Measurements from ENCODE around the gene HNMT.

The HNMT gene

DNA sequence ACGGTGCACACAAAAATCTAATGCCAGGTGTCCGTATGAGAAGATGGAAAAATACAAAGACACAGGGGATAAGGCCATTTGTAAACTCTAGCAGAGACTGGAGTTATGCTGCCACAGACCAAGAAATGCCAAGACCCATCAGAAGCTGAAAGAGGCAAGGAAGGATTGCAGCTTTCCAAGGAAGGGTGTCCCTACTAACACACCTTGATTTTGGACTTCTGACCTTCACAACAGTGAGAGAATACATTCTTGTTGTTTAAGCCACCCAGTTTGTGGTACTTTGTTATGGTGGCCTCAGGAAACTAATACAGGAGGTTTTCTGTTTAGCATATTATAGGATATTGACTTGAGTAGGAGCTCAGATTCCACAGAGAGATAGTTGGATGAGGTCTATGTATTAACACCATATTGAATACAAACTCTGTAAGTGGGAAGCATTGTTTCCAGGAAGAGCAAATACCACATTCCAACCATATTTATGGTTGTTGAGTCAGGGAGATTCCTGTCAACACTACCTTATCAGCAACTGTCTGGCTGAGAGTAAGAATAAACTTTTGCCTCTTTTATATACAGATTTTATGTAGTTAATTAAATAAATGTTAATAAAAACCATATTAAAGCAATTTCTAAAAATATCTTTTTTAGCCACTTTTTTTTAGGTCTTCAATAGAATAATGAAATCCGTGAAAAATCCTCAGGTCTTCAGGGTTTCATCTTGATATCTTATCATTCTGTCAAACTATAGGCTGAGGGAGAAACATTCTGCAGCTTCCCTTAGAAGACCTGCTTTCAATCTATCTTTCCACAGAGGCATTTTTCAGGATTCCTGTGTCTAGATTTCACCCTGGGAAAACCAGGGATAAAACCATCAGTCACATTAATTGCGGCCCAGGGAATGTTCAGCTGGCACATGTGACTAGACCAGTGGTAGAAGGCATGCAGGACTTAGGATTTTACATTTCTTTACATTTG lies 35.4 kb upstream of the HNMT start:
- peak; percentile 34 for DNase-seq (ENCODE audit: low spot score)
- ChIA-PET CTCF (interaction anchor here (0.6 to 0.9 kb wide), 3 partner anchors 28 to 858 kb away, joined by 3 to 6 read pairs (median 4); no protein-coding TSS in a partner anchor), POLR2A (ENCODE audit: low non-redundant PET) (no interaction called here)
- TF ChIP-seq CTCF (conservative IDR thresholded peaks at IDR 0.05; ENCODE audit: low read depth), result no peak
- no peak overlapping the region for H3K27ac ChIP-seq

GRCh38 chr2:137929519-137929916 lies 34.8 kb upstream of the HNMT start:
- no peak overlapping the region for H3K27ac ChIP-seq
- no peak for DNase-seq (ENCODE audit: low spot score)
- ChIA-PET CTCF (interaction anchor here (0.6 kb wide), 1 partner anchor 161 kb away, joined by 3 read pairs; no protein-coding TSS in a partner anchor), POLR2A (ENCODE audit: low non-redundant PET) (no interaction called here)
- no peak for TF ChIP-seq CTCF (conservative IDR thresholded peaks at IDR 0.05; ENCODE audit: low read depth)

DNA sequence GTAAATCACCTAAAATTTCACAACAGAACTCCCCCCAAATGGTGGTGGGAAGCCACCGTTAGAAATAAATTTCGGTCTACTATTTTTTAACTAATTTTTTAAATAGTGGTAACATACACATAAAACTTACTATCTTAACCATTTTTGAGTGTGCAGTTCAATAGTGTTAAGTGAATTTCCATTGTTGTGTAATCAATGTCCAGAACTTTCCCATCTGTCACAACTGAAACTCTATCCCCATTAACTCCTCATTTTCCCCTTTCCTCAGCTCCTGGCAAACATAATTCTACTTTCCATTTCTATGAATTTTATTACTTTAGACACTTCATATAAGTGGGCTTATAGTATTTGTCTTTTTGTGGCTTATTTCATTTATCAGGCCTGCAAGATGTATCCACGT lies 34.1 kb upstream of the HNMT start:
- CTCF ChIA-PET, result no interaction called here
- DNase-seq (ENCODE audit: low spot score), result no peak
- H3K27ac ChIP-seq, result no peak overlapping the region
- POLR2A ChIA-PET (ENCODE audit: low non-redundant PET), result no interaction called here
- no peak for TF ChIP-seq CTCF (conservative IDR thresholded peaks at IDR 0.05; ENCODE audit: low read depth)

DNA sequence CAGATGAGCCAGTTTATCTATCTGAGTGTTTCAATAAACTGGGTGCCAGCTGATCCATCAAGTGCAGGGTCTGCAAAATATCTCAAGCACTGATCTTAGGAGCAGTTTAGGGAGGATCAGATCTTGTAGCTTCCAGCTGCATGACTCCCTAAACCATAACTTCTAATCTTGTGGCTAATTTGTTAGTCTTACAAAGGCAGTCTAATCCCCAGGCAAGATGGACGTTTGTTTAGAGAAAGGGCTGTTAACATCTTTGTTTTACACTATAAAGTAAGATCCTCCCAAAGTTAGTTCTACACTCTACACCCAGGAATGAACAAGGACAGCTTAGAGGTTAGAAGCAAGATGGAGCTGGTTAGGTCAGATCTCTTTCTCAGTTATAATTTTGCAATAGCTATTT lies 28.7 kb upstream of the HNMT start:
- CTCF ChIA-PET, result no interaction called here
- POLR2A ChIA-PET (ENCODE audit: low non-redundant PET), result no interaction called here

GRCh38 chr2:137937246-137937645 lies 27.0 kb upstream of the HNMT start:
- no peak overlapping the region for H3K27ac ChIP-seq
- ChIA-PET CTCF (interaction anchor here (0.6 kb wide), 2 partner anchors 14 to 245 kb away, joined by 3 read pairs; no protein-coding TSS in a partner anchor), POLR2A (ENCODE audit: low non-redundant PET) (no interaction called here)
- no peak for TF ChIP-seq CTCF (conservative IDR thresholded peaks at IDR 0.05; ENCODE audit: low read depth)
- no peak for DNase-seq (ENCODE audit: low spot score)

More for the DNA sequence above, 28.7 kb upstream of the HNMT start:
- TF ChIP-seq CTCF (conservative IDR thresholded peaks at IDR 0.05; ENCODE audit: low read depth), result no peak
- H3K27ac ChIP-seq, result no peak overlapping the region
- no peak for DNase-seq (ENCODE audit: low spot score)

DNA sequence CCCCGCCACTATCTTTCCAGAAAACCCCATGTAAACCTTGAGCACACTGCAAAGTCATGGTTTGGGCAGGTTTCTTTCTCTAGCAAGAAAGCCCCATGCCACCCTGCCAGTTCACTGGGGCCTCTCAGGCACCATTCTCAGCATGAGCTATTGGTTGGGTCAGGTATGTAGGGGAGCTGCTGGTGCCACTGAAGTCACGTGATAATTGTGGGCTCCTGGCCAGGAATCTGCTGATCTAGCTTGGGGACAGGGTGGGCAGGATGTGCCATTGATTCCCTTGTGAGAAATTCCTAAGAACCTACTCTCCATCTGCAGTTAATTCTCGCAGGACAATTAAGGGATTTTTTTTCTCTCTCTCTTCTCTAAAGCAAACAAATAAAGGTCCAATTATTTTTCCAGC lies 26.5 kb upstream of the HNMT start:
- DNase-seq (ENCODE audit: low spot score), result no peak
- ChIA-PET CTCF (interaction anchor here (0.6 to 0.7 kb wide), 2 partner anchors 15 to 303 kb away, joined by 3 read pairs; no protein-coding TSS in a partner anchor), POLR2A (ENCODE audit: low non-redundant PET) (no interaction called here)
- H3K27ac ChIP-seq, result no peak overlapping the region
- TF ChIP-seq CTCF (conservative IDR thresholded peaks at IDR 0.05; ENCODE audit: low read depth), result no peak
